GM12878 (cell line): ENCODE results near the gene MID2.

Source experiments
- ATF7 ChIP-seq: fragments of 450-650 bp; IDR thresholded peaks from 2 replicates; pipeline ENCODE4 v1.6.1; 2016; ENCODE audit warnings: low read depth, mild to moderate bottlenecking
- CBX3 ChIP-seq: fragments of 200-600 bp; sonication (generic); IDR thresholded peaks from 2 replicates; pipeline ENCODE4 v1.6.1; 2016; ENCODE audit warnings: low read depth, borderline replicate concordance
- CHD1 ChIP-seq: IDR thresholded peaks from 2 replicates; pipeline ENCODE4 v1.6.1; 2012; ENCODE audit warnings: low read depth, low read length, improper control_type of control experiment
- EGR1 ChIP-seq, 2 experiments: IDR thresholded peaks; 1 replicate in 1 of 2; 2 replicates in 1 of 2; pipeline ENCODE4 v1.6.1; 2011 to 2012; ENCODE audit warnings: low read depth in 2 of 2, low read length in 2 of 2, borderline replicate concordance in 1 of 2, mild to moderate bottlenecking in 1 of 2, moderate library complexity in 1 of 2
- RAD21 ChIP-seq: IDR thresholded peaks from 2 replicates; pipeline ENCODE4 v1.6.1; 2011; ENCODE audit warnings: mild to moderate bottlenecking, low read depth, low read length, moderate library complexity; ENCODE audit not compliant: insufficient read depth
- SPI1 ChIP-seq: IDR thresholded peaks from 2 replicates; pipeline ENCODE4 v1.6.1; 2011; ENCODE audit warnings: low read depth, mild to moderate bottlenecking, low read length, moderate library complexity, borderline replicate concordance; ENCODE audit not compliant: insufficient read depth
- SUPT20H ChIP-seq: IDR thresholded peaks from 2 replicates; pipeline ENCODE4 v1.6.1; 2011; ENCODE audit warnings: low read depth, mild to moderate bottlenecking, low read length, moderate library complexity, borderline replicate concordance; ENCODE audit not compliant: control insufficient read depth
- TARDBP ChIP-seq: IDR thresholded peaks from 2 replicates; pipeline ENCODE4 v1.6.1; 2016; ENCODE audit warnings: borderline replicate concordance
- YY1 ChIP-seq: IDR thresholded peaks from 2 replicates; pipeline ENCODE4 v1.6.1; 2011; ENCODE audit warnings: low read depth, mild to moderate bottlenecking, low read length
- TF ChIP-seq, protein P1 (sequence below): fragments of 450-650 bp; IDR thresholded peaks from 2 replicates; pipeline ENCODE4 v1.6.1; 2016; ENCODE audit warnings: mild to moderate bottlenecking
- TF ChIP-seq, protein P2 (sequence below), 3 experiments: IDR thresholded peaks in 2 of 3; conservative IDR thresholded peaks in 1 of 3; 2 replicates each; pipeline ENCODE4 v1.5.1; 2011; ENCODE audit warnings: low read depth in 3 of 3, low read length in 3 of 3, mild to moderate bottlenecking in 3 of 3, control low read depth in 2 of 3, moderate library complexity in 2 of 3, inconsistent platforms in 1 of 3, mixed read lengths in 1 of 3; ENCODE audit not compliant: control insufficient read depth in 2 of 3, insufficient read depth in 1 of 3; ENCODE audit errors: extremely low read depth in 1 of 3
- TF ChIP-seq, protein P3 (sequence below): IDR thresholded peaks from 2 replicates; pipeline ENCODE4 v1.6.1; 2012; ENCODE audit warnings: mild to moderate bottlenecking, low read depth, low read length
- TF ChIP-seq, protein P4 (sequence below): IDR thresholded peaks from 2 replicates; pipeline ENCODE4 v1.6.1; 2012; ENCODE audit warnings: low read depth, low read length, improper control_type of control experiment

DNA sequence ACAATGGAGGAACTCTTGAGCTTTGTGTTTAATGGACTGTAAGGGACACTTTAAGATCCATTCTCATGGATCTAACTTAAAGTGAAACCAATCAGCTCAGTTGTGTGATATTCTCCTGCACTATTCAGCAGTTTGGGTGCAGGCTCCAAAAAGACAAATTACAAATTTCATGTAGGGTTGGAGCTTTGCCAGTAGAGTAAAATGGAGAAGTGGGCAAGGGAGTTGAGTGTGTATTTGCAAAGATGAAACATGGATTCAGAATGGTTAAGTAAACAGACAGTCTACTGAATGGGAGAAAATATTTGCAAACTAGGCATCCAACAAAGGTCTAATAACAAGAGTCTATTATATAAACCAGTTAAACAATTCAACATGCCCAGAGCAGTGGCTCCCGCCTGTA, 21.2 kb upstream of the MID2 start:
- TF ChIP-seq, protein P1, sequence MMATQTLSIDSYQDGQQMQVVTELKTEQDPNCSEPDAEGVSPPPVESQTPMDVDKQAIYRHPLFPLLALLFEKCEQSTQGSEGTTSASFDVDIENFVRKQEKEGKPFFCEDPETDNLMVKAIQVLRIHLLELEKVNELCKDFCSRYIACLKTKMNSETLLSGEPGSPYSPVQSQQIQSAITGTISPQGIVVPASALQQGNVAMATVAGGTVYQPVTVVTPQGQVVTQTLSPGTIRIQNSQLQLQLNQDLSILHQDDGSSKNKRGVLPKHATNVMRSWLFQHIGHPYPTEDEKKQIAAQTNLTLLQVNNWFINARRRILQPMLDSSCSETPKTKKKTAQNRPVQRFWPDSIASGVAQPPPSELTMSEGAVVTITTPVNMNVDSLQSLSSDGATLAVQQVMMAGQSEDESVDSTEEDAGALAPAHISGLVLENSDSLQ, result no peak
- TF ChIP-seq RAD21 (no peak), YY1 (no peak), ATF7 (no peak), EGR1 (IDR thresholded peaks at IDR 0.05; ENCODE audit: borderline replicate concordance in 1 of 2, low read depth in 2 of 2, low read length in 2 of 2) (no peak), SPI1 (no peak), CBX3 (no peak), TARDBP (no peak), CHD1 (no peak), SUPT20H (no peak)
- TF ChIP-seq, protein P2, sequence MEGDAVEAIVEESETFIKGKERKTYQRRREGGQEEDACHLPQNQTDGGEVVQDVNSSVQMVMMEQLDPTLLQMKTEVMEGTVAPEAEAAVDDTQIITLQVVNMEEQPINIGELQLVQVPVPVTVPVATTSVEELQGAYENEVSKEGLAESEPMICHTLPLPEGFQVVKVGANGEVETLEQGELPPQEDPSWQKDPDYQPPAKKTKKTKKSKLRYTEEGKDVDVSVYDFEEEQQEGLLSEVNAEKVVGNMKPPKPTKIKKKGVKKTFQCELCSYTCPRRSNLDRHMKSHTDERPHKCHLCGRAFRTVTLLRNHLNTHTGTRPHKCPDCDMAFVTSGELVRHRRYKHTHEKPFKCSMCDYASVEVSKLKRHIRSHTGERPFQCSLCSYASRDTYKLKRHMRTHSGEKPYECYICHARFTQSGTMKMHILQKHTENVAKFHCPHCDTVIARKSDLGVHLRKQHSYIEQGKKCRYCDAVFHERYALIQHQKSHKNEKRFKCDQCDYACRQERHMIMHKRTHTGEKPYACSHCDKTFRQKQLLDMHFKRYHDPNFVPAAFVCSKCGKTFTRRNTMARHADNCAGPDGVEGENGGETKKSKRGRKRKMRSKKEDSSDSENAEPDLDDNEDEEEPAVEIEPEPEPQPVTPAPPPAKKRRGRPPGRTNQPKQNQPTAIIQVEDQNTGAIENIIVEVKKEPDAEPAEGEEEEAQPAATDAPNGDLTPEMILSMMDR (IDR thresholded peaks at IDR 0.05 in 2 of 3, conservative IDR thresholded peaks at IDR 0.05 in 1 of 3; ENCODE audit: control insufficient read depth in 2 of 3, extremely low read depth in 1 of 3, insufficient read depth in 1 of 3, low read depth in 3 of 3, low read length in 3 of 3), result no peak
- TF ChIP-seq, protein P3, sequence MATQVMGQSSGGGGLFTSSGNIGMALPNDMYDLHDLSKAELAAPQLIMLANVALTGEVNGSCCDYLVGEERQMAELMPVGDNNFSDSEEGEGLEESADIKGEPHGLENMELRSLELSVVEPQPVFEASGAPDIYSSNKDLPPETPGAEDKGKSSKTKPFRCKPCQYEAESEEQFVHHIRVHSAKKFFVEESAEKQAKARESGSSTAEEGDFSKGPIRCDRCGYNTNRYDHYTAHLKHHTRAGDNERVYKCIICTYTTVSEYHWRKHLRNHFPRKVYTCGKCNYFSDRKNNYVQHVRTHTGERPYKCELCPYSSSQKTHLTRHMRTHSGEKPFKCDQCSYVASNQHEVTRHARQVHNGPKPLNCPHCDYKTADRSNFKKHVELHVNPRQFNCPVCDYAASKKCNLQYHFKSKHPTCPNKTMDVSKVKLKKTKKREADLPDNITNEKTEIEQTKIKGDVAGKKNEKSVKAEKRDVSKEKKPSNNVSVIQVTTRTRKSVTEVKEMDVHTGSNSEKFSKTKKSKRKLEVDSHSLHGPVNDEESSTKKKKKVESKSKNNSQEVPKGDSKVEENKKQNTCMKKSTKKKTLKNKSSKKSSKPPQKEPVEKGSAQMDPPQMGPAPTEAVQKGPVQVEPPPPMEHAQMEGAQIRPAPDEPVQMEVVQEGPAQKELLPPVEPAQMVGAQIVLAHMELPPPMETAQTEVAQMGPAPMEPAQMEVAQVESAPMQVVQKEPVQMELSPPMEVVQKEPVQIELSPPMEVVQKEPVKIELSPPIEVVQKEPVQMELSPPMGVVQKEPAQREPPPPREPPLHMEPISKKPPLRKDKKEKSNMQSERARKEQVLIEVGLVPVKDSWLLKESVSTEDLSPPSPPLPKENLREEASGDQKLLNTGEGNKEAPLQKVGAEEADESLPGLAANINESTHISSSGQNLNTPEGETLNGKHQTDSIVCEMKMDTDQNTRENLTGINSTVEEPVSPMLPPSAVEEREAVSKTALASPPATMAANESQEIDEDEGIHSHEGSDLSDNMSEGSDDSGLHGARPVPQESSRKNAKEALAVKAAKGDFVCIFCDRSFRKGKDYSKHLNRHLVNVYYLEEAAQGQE, result no peak
- TF ChIP-seq, protein P4, sequence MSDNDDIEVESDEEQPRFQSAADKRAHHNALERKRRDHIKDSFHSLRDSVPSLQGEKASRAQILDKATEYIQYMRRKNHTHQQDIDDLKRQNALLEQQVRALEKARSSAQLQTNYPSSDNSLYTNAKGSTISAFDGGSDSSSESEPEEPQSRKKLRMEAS, result no peak
